Measurements from ENCODE around the gene ANKZF1. TPM values are rescaled to one million over a fixed set of nuclear protein-coding genes. Genes with fewer than 3 reads are reported as not detected.

ANKZF1 gene
- total and polyA plus RNA-seq, 10 of the 15 experiments (the other 5 are each of a cell fraction or from before 2014, with no cell fraction given) = 3.1 to 104 (median 35.0) TPM

GRCh38 chr2:219249203-219249980 is 19.8 kb downstream of the ANKZF1 start (continued):
- TF ChIP-seq, protein P1, sequence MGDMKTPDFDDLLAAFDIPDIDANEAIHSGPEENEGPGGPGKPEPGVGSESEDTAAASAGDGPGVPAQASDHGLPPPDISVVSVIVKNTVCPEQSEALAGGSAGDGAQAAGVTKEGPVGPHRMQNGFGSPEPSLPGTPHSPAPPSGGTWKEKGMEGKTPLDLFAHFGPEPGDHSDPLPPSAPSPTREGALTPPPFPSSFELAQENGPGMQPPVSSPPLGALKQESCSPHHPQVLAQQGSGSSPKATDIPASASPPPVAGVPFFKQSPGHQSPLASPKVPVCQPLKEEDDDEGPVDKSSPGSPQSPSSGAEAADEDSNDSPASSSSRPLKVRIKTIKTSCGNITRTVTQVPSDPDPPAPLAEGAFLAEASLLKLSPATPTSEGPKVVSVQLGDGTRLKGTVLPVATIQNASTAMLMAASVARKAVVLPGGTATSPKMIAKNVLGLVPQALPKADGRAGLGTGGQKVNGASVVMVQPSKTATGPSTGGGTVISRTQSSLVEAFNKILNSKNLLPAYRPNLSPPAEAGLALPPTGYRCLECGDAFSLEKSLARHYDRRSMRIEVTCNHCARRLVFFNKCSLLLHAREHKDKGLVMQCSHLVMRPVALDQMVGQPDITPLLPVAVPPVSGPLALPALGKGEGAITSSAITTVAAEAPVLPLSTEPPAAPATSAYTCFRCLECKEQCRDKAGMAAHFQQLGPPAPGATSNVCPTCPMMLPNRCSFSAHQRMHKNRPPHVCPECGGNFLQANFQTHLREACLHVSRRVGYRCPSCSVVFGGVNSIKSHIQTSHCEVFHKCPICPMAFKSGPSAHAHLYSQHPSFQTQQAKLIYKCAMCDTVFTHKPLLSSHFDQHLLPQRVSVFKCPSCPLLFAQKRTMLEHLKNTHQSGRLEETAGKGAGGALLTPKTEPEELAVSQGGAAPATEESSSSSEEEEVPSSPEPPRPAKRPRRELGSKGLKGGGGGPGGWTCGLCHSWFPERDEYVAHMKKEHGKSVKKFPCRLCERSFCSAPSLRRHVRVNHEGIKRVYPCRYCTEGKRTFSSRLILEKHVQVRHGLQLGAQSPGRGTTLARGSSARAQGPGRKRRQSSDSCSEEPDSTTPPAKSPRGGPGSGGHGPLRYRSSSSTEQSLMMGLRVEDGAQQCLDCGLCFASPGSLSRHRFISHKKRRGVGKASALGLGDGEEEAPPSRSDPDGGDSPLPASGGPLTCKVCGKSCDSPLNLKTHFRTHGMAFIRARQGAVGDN (IDR thresholded peaks at IDR 0.05) = peak; percentile 82
- TF ChIP-seq ZNF207 (IDR thresholded peaks at IDR 0.05; ENCODE audit: borderline replicate concordance) = no peak; the same call in 1 of the 2 replicates
- peak; percentile 53; the same call in 1 of the 2 replicates for TF ChIP-seq HDGF (IDR thresholded peaks at IDR 0.05)
- TF ChIP-seq ELK1 (IDR thresholded peaks at IDR 0.05; ENCODE audit: low read depth, low read length) = no peak
- TF ChIP-seq SKIL (IDR thresholded peaks at IDR 0.05; ENCODE audit: low read depth, poor library complexity, severe bottlenecking) = peak; percentile 52
- TF ChIP-seq PBX3 (IDR thresholded peaks at IDR 0.05; ENCODE audit: insufficient replicate concordance, low read depth, low read length) = peak; percentile 71
- no peak for TF ChIP-seq EZH2 (IDR thresholded peaks at IDR 0.05; ENCODE audit: borderline replicate concordance, control insufficient read depth, low read depth, low read length)
- peak; percentile 81 for TF ChIP-seq GATAD2B (conservative IDR thresholded peaks at IDR 0.05; ENCODE audit: low read depth)
- no peak for TF ChIP-seq SMAD5 (IDR thresholded peaks at IDR 0.05; ENCODE audit: low read depth)
- peak; percentile 76; the same call in 1 of the 2 replicates for TF ChIP-seq CREB1 (IDR thresholded peaks at IDR 0.05; ENCODE audit: low read depth)
- TF ChIP-seq SREBF1 (IDR thresholded peaks at IDR 0.05; ENCODE audit: low read length) = 0 out of 2 replicates have a peak, but pooled peaks have one; percentile 20
- no peak for TF ChIP-seq ETV6 (conservative IDR thresholded peaks at IDR 0.05 in 1 of 2, IDR thresholded peaks at IDR 0.05 in 1 of 2; ENCODE audit: borderline replicate concordance in 1 of 2, low read depth in 1 of 2)
- TF ChIP-seq, protein P2, sequence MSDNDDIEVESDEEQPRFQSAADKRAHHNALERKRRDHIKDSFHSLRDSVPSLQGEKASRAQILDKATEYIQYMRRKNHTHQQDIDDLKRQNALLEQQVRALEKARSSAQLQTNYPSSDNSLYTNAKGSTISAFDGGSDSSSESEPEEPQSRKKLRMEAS (IDR thresholded peaks at IDR 0.05; ENCODE audit: low read depth, low read length) = no peak; the same call in 1 of the 2 replicates
- peak; percentile 90 for TF ChIP-seq NBN (IDR thresholded peaks at IDR 0.05)
- TF ChIP-seq CREM (IDR thresholded peaks at IDR 0.05; ENCODE audit: low read depth) = peak; percentile 52; the same call in 1 of the 2 replicates
- TF ChIP-seq SUZ12 (IDR thresholded peaks at IDR 0.05; ENCODE audit: unreplicated experiment) = no peak
- TF ChIP-seq CHD1 (IDR thresholded peaks at IDR 0.05; ENCODE audit: low read depth, low read length) = no peak
